NB4 (cell line): Measurements from ENCODE around the gene VWCE.

Experiments
- POLR2A ChIP-seq: IDR thresholded peaks from 2 replicates; pipeline ENCODE4 v1.6.1; 2011; ENCODE audit warnings: mild to moderate bottlenecking; ENCODE audit not compliant: insufficient read length; ENCODE audit errors: extremely low read depth
- TF ChIP-seq, protein P1 (sequence below): IDR thresholded peaks from one replicate; pipeline ENCODE4 v1.5.1; 2012; ENCODE audit warnings: low read depth, low read length

DNA sequence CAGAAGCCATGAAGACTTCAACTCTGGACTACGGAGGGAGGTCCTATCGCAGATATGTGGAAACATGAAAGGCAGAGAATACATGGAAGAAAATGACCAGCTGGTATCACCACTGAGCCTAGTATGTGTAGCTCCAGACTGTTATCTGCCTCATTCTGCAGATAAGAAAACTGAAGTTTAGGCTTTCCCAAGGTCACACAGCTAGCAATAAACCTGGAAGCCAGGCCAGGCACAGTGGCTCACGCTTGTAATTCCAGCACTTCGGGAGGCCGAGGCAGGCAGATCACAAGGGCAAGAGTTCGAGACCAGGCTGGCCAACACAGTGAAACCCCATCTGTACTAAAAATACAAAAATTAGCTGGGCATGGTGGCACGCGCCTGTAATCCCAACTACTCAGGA, 15.6 kb upstream of the VWCE start:
- no peak for TF ChIP-seq POLR2A
- TF ChIP-seq, protein P1, sequence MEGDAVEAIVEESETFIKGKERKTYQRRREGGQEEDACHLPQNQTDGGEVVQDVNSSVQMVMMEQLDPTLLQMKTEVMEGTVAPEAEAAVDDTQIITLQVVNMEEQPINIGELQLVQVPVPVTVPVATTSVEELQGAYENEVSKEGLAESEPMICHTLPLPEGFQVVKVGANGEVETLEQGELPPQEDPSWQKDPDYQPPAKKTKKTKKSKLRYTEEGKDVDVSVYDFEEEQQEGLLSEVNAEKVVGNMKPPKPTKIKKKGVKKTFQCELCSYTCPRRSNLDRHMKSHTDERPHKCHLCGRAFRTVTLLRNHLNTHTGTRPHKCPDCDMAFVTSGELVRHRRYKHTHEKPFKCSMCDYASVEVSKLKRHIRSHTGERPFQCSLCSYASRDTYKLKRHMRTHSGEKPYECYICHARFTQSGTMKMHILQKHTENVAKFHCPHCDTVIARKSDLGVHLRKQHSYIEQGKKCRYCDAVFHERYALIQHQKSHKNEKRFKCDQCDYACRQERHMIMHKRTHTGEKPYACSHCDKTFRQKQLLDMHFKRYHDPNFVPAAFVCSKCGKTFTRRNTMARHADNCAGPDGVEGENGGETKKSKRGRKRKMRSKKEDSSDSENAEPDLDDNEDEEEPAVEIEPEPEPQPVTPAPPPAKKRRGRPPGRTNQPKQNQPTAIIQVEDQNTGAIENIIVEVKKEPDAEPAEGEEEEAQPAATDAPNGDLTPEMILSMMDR, result no peak
